Stimulated activated CD4-positive, alpha-beta T cell treated with anti-CD3 and anti-CD28 coated beads, Interleukin-1b, Interleukin-23, amount 100 ng/mL, for 48 hours (primary cell): ENCODE data around the gene TBCA.

Source experiments
- DNase-seq: peaks from one replicate; pipeline ENCODE4 v3.0.0-alpha.2; 2020

Gene TBCA, protein sequence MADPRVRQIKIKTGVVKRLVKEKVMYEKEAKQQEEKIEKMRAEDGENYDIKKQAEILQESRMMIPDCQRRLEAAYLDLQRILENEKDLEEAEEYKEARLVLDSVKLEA

DNA sequence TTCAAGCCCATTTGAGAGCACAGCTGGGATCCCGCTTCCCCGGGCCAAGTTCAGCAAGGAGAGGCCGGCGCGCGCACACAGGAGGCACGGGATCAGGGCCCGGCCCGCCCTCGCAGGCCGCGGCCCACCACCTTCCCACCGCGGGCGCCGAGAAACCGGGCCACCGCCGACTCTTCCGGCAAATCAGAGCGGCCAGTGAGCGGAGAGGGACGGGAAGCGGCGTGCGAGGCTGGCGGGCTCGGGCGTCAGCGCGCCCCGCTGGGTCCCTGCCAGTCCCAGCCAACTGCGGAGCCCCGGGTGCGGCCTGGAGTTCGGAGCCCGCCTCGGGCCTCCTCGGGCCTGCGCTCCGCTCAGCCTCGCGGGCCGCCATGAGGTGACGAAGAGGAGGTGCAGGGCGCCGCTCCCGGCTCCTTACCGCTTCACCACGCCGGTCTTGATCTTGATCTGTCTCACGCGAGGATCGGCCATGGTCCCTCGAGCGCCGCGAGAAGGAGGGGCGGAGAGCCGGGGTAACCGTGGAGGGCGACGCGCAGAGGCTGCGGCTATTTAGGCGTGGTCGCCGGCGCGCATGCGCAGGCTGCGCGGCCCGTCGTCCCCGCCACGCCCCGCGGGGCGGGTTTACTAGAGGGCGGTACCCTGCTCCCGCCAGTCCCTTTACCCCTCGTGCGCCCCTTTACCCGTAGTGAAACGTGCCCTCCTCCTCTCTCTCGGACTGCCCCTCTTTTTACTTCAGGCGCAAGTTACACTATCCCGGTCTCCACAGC, at the start of gene TBCA:
TSS of gene TBCA (minus strand) at position 550 of the 764 bp plus-strand sequence. CDS start at position 468, 82 bp downstream.
- peak; percentile 87 for DNase-seq

DNA sequence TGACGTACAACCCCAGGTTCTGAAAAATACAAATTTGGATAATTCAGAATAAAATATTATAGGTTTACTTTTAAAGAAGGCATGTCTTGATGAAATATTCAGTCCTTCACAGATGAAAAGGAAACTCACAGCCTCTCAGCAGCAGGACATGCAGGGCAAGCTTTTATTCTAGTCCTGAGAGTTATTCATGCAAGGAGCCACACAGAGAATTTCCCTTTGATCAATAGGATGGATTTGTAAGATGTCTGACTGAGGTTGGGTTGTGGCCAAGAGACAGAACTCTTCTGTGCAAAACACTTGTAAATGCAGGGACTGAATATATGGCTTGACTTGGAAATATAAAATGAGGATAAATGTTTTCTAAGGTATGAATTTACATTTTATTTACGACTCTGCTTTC, 48.8 kb upstream of the TBCA start:
- no peak for DNase-seq

DNA sequence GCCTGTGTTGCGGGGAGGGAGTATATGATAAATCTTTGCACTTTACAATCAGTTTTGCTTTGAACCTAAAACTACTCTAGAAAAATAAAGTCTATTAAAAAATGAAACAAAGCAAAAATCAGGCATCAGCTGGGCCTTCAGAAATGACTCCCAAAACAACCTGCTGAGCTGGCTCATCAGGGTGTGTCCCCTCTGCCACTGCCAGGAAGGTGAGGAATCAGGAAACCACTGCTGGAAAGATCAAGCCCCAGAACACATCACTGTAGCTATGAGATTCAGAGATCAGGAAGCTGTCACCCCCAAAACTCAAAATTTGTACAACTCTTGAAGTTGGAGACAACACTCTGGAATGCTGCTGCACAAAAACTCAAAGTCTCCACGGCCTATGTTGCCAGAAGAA, 40.5 kb upstream of the TBCA start:
- DNase-seq: no peak

DNA sequence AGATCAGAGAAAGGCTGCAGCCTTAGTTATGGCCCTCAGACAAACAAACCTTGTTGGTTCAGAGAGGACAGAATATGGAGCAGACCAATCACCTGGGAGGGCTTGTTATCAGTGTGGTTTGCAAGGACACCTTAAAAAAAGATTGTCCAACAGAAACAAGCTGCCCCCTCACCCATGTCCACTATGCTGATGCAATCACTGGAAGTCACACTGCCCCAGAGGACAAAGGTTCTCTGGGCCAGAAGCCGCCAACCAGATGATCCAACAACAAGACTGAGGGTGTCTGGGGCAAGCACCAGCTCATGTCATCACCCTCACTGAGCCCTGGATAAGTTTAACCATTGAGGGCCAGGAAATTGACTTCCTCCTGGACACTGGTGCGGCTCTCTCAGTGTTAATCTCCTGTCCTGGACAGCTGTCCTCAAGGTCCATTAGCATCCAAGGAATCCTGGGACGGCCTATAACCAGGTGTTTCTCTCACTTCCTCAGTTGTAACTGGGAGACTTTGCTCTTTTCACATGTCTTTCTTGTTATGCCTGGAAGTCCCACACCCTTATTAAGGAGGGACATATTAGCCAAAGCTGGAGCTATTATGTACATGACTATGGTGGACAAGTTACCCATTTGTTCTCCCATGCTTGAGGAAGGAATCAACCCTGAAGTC, 36.9 kb upstream of the TBCA start:
- DNase-seq: no peak

DNA sequence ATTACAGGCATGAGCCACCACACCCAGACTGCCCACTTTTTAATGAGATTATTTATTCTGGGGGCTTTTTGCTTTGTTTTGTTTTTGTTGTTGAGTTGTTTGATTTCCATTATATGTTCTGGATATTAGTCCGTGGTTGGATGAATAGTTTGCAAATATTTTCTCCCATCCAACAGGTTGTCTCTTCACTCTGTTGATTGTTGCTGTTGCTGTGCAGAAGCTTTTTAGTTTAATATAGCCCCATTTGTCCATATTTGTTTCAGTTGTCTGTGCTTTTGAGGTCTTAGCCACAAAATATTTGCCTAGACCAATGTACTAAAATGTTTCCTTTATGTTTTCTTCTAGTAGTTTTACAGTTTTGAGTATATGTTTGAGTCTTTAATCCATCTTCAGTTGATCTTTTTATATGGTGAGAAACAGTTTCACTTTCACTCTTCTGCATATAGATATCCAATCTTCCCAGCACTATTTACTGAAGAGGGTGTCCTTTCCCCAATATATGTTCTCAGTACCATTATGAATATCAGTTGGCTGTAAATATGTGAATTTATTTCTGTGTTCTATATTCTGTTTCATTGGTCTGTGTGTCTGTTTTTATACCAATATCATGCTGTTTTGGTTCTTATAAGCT, 30.2 kb upstream of the TBCA start:
- DNase-seq: no peak

DNA sequence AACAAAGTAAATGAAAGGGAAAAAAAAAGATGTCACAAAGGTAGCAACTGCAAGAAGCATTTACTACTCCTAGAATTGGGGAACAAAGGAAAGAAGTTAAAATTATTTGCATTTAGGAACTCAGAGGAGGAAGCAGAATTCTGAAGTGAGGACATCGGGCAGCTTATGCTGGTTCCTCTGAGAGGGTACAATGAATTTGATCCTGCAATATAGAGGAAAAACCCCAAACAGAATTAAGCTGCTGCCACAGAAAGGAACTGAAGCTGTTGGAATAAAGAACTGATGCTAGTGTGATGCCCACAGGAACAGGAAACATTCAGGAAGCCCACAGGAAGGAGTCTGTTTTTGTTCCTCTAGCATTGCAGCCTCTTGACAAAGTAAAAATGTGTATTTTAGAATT, 22.3 kb upstream of the TBCA start:
- DNase-seq: no peak

DNA sequence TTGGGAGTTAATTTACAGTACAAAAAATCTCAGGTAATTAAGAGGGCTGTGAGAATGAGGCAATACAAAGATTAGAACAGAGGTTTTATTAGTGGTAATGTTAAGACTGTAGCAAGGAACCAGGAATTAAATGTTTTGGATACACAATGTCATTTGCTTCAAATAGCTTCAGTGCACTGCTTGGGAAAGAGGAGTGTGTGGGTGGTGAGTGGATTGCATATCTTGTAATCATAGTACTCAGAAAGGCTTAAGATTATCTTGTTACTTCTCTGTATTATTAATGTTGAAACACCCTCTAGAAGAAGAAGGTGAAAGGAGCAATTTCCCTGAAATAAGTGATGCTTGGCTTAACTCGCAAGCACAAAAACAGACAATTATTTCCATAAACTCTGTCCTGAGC, 21.0 kb upstream of the TBCA start:
- DNase-seq: no peak

DNA sequence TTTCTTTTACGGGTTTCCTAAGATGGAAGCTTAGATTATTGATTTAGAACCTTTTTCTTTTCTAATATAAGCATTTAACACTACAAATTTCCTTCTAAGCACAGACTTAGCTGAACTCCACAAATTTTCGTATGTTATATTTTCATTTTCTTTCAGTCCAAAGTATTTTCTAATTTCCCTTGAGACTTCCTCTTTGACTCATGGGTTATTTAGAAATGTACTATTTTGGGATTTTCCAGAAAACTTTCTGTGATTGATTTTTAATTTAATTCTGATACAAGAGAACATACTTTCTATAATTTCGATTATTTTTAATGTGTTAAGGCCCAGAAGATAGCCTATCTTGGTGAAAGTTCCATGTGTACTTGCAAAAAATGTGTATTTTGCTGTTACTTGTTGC, 19.7 kb upstream of the TBCA start:
- no peak for DNase-seq

DNA sequence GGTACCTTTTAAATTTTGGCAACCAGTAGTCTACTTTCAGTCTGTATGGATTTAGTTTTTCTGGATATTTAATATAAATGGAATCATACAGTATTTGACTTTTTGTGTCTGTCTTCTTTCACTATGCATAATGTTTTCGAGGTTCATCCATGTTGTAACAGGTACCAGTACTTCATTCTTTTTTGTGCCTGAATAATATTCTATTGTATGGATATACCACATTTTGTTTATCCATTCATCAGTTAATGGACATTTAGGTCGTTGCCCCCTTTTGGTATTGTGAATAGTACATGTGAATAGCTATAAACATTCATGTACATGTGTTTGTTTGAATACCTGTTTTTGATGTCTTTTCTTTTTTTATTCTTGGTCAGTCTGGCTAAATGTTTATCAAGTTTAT, 19.1 kb upstream of the TBCA start:
- no peak for DNase-seq

DNA sequence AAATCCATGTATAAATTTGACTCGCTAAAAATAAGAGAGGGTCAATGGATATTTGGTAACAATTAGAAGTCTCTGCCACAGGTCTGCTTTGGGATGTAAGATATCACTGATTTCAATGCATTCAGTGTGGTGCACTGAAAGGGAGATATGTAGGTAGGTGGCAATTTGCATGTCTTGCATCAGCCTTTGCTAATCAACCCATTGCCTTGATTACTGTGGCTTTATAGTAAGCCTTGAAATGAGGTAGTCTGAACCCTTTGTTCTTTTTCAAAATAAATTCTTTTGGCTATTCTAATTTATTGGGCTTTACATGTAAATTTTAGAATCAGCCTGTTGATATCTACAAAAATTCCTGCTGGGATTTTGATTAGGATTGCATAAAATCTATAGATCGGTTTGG, 15.8 kb upstream of the TBCA start:
- DNase-seq: no peak

DNA sequence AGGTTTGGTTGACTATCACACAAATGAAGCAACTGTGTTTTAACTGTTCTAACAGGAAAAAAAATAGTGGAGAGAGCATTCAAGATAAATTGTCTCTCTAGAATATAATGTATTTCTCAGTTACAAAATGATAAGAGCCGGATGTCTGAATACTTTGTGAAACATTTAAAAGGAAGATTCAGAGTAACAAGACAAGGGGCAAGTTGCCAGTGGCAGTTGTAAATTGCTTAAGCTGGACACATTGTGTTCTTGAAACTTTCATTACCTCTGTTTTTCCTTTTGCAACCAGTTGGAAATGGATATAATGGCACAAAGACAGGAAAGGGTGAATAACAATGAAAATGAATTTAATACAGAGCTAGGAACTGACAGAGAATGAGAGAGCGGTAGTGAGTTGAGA, 15.2 kb upstream of the TBCA start:
- no peak for DNase-seq

DNA sequence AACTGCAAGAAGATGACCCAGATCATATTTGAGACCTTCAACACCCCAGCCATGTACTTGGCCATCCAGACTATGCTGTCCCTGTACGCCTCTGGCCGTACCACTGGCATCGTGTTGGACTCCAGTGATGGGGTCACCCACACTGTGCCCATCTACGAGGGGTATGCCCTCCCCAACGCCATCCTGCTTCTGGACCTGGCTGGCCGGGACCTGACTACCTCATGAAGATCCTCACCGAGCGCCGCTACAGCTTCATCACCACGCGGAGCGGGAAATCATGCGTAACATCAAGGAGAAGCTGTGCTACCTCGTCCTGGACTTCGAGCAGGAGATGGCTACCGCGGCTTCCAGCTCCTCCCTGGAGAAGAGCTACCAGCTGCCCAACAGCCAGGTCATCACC, 9.1 kb upstream of the TBCA start:
- no peak for DNase-seq

DNA sequence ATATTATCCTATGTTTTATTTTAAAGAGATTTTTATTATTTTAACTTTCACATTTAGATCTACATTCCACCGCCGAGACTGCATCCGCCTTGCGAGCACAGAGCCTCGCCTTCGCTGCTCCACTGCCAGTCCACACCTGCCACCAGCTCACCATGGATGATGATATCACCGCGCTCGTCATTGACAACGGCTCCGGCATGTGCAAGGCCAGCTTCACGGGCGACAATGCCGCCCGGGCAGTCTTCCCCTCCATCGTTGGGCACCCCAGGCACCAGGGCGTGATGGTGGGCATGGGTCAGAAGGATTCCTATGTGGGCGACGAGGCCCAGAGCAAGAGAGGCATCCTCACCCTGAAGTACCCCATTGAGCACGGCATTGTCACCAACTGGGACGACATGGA, 8.6 kb upstream of the TBCA start:
- DNase-seq: no peak

DNA sequence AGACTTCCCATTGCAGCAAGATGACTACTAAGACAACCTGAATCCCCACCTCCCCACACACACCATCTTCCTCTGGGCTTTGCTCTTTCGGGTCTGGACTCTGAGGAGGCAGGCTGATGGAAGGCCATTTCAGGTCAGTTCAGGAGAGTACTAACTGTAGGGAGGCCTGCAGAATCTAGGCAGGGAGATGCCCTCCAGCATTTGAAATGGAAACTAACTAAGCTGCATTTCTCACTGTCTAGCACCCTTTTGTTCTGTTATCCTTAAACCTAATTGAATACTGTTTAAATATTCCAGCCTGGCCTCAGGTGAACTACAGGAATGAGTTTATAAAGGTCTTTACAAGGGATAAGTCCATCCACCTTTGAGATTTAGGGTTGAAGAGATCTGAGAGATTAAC, 4.9 kb upstream of the TBCA start:
- DNase-seq: no peak

DNA sequence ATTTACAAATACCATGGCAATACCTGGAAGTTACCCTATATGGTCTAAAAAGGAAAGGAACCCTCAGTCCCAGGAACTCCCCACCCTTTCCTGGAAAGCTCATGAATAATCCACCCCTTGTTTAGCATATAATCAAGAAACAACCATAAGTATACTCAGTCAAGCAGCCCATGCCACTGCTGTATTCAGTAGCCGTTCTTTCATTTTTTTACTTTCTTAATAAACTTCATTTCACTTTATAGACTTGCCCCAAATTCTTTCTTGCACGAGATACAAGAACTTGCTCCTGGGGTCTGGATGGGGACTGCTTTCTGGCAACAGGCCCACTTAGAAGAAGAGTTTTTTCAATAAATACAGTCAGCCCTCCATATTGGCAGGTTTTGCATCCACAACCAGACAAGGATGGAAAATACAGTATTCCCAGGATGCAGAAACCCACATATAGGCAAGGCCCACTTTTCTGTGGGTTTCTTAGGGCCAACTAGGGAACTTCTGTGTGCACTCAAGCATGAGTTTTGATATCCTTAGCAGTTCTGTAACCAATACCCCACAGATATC, 2.8 kb upstream of the TBCA start:
- no peak for DNase-seq

DNA sequence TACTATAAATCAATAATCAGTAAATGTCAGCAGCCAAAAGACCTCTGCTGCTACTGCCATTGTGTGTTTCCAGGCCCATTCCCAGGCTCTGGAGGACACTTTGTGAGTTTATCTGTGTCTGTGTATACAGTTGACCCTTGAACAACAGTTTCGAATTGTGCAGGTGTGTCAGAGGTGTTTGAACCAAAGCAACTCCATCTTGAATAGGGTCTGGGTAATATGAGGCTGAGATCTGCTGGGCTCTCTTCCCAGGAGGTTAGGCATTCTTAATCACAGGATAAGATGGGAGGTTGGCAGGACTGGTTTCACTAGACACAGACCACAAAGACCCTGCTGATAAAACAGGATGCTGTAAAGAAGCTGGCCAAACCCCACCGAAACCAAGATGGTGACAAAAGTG, 2.3 kb upstream of the TBCA start:
- no peak for DNase-seq

DNA sequence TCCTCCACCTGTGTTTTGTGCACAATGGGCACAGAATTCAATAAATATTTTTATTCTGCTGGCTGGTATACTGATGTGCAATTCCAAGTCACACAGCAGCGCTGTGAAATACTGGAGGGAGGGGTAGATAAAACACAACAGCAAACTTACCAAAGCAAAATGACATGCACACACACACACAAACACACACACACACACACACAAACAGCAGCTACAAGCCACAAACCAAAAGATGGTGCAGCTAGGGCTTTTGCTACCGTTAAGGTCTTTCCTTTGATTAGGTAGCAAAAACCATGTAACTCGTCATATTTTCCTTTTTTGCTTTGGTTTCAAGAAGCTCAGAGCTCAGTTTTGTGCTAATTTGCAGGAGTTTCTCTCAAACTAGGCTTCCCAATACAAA, 1.8 kb upstream of the TBCA start:
- DNase-seq: no peak

DNA sequence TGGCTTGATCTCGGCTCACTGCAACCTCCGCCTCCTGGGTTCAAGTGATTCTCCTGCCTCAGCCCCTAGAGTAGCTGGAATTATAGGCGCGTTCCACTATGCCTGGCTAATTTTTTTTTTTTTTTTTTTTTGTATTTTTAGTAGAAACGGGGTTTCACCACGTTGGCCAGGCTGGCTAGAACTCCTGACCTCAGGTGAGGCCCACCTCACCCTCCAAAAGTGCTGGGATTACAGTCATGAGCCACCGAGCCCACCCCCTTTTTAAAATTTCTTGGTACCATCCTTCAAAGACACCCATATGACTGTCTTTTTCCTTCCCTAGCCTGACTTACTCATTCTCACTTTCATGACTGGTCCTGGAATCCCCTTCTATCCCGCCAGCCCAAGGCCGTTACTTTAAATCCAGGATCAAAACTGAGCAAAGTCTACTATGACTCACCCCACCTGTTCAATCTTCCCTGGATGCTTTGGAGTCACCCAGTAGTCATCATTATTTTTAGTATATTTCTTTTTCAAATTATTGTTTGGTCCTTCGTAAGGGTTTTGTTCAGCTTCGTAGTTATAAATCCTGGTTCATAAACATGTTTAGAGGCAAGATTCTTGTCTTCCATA, 1.2 kb upstream of the TBCA start:
- DNase-seq: no peak

DNA sequence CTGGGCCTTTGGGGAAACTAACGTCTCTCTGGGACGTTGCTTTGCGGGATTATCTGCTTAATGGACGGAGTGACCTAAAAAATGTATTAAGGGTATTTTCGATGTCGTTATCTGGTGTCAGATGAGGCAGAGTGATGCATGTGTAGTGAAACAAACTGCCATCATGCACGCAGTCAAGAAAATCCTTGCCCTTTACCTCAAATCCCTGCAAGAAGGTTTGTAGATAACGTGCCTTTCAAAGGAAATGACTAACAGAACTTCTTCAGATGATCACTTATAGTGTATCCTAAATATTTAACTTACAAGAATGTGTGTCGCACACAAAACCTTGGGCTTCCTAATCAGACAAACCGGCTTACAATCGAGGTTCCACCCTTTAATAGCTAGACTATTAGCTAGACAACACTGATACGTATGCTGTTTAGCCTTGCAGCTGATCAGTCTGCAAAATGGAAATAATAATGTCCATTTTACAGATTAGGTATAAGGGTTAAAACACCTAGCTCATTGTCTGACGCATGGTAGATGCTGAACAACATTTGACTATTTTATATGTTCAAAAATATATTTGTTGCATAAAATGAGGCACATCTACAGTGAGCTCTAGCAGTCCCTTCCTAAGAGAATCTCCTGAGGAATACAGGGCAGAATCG, 541 bp upstream of the TBCA start:
- DNase-seq: no peak

DNA sequence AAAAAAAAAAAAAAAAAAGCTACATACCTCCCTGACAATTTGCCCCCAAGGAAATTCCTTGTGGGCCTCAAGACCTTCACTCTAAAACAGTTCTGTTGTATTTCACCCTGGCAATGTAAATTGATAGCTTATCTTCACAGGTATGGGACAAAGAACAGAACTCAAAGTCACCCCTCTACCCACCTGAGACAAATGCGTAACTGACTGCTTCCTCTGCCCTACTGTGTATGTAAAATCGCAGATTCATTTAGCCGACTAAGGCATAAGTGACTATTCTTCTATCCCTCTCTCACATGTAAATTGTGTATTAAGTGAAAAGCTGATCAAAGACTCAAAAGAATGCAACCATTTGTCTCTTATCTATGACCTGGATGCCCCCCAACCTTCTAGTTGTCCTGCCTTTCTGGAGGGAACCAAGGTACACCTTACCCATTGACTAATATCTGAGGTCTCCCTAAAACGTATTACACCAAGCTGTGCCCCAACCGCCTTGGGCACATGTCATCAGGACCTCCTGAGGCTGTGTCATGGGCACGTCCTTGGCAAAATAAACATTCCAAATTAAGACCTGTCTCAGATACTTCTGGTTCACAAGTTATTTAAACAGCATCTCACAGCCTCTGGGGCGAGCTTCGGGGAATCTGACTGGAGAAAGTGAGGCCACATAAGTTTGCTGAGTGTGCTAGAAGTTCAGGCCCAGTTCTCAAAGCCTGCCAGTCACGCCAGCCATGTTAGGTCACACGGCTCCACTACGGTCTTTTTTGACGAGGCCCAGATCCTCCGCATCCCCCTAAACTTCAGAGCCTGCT, 954 bp downstream of the TBCA start:
- peak; percentile 40 for DNase-seq

DNA sequence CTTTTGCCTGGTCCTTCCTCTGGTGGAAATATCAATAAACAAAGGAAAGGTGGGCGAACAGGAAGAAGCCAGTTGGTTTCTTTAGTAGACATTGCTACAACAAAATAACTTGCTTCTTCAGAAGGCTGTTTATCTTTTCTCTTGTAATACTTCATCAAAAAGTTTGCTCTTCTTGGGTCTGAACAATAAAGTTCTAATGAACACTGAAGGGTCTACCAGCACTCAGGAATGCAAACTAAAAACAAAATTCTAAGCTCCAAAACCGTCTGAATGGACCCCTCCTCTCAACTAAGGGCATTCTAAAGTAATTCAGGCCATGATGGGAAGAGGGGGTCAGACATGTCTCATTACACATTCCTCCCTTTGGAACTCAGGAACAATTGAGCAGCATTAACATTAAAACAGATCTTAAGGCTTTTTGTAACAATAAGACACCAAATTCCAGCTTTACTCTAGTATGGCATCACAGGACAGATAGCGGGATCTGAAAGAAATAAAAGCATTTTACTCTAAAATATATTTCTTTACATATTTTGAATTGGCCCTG, 2.3 kb downstream of the TBCA start:
- DNase-seq: no peak

DNA sequence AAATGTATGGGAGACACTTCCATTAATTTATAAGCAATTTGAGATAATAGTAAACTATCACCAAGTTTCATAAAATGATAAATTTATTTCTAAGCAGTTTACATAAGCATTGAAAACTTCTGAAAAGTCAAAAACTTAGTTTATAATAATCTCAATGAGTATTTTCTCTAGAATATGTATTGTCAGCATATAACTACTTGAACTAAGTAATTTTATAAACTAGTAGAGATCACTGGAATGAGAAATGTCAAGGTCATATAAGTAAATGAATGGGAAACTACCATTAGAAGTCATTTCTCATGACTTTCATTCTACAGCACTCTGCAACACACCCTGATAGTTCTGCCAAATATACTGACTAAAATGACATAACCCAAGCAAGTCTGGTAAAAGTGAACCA, 3.4 kb downstream of the TBCA start:
- no peak for DNase-seq
